ENCODE data around the gene ZSCAN31. TPM values are rescaled to one million over a fixed set of nuclear protein-coding genes. Genes with fewer than 3 reads are reported as not detected.

ZSCAN31 gene
- total and polyA plus RNA-seq, 9 of the 15 experiments (the other 6 are each of a cell fraction or from before 2014, with no cell fraction given), result 3.9 to 12.1 (median 7.0) TPM

GRCh38 chr6:28281288-28282064 is 54.5 kb downstream of the ZSCAN31 start, which contains the start of gene PGBD1 (continued):
- 0 out of 2 replicates have a peak, but pooled peaks have one; percentile 25 for TF ChIP-seq DIDO1 (tag; IDR thresholded peaks at IDR 0.05; ENCODE audit: low read depth)
- TF ChIP-seq CBX1 (IDR thresholded peaks at IDR 0.05; ENCODE audit: low read depth), result peak; percentile 81; the same call in 1 of the 2 replicates
- TF ChIP-seq ARID1B (IDR thresholded peaks at IDR 0.05), result 0 out of 2 replicates have a peak, but pooled peaks have one; percentile 19
- no peak for TF ChIP-seq STAG1 (CRISPR knock-in tag; IDR thresholded peaks at IDR 0.05; ENCODE audit: borderline replicate concordance)
- no peak for TF ChIP-seq EWSR1 (IDR thresholded peaks at IDR 0.05; ENCODE audit: borderline replicate concordance, low read depth, partially characterized antibody)
- TF ChIP-seq RBM15 (IDR thresholded peaks at IDR 0.05; ENCODE audit: insufficient read depth, low read length), result no peak
- TF ChIP-seq CBFA2T2 (conservative IDR thresholded peaks at IDR 0.05), result 0 out of 2 replicates have a peak, but pooled peaks have one; percentile 14
- TF ChIP-seq, protein P1, sequence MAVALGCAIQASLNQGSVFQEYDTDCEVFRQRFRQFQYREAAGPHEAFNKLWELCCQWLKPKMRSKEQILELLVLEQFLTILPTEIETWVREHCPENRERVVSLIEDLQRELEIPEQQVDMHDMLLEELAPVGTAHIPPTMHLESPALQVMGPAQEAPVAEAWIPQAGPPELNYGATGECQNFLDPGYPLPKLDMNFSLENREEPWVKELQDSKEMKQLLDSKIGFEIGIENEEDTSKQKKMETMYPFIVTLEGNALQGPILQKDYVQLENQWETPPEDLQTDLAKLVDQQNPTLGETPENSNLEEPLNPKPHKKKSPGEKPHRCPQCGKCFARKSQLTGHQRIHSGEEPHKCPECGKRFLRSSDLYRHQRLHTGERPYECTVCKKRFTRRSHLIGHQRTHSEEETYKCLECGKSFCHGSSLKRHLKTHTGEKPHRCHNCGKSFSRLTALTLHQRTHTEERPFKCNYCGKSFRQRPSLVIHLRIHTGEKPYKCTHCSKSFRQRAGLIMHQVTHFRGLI (CRISPR knock-in tag; IDR thresholded peaks at IDR 0.05), result no peak
- 0 out of 2 replicates have a peak, but pooled peaks have one; percentile 35 for TF ChIP-seq SMARCA4 (IDR thresholded peaks at IDR 0.05)
- TF ChIP-seq, protein P2, sequence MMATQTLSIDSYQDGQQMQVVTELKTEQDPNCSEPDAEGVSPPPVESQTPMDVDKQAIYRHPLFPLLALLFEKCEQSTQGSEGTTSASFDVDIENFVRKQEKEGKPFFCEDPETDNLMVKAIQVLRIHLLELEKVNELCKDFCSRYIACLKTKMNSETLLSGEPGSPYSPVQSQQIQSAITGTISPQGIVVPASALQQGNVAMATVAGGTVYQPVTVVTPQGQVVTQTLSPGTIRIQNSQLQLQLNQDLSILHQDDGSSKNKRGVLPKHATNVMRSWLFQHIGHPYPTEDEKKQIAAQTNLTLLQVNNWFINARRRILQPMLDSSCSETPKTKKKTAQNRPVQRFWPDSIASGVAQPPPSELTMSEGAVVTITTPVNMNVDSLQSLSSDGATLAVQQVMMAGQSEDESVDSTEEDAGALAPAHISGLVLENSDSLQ (IDR thresholded peaks at IDR 0.05), result peak; percentile 13; the same call in 1 of the 2 replicates
- TF ChIP-seq, protein P3, sequence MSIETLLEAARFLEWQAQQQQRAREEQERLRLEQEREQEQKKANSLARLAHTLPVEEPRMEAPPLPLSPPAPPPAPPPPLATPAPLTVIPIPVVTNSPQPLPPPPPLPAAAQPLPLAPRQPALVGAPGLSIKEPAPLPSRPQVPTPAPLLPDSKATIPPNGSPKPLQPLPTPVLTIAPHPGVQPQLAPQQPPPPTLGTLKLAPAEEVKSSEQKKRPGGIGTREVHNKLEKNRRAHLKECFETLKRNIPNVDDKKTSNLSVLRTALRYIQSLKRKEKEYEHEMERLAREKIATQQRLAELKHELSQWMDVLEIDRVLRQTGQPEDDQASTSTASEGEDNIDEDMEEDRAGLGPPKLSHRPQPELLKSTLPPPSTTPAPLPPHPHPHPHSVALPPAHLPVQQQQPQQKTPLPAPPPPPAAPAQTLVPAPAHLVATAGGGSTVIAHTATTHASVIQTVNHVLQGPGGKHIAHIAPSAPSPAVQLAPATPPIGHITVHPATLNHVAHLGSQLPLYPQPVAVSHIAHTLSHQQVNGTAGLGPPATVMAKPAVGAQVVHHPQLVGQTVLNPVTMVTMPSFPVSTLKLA (conservative IDR thresholded peaks at IDR 0.05), result peak in 1 of 2 experiments; percentile 73; a peak in 1 of 4 replicates
- peak; percentile 95 for TF ChIP-seq RBBP5 (IDR thresholded peaks at IDR 0.05; ENCODE audit: borderline replicate concordance, insufficient read depth, low read length, poor library complexity, severe bottlenecking)
- TF ChIP-seq ATF1 (CRISPR knock-in tag; IDR thresholded peaks at IDR 0.05), result no peak
- peak; percentile 70 for TF ChIP-seq ATF1 (tag; IDR thresholded peaks at IDR 0.05)
- TF ChIP-seq MYNN (IDR thresholded peaks at IDR 0.05), result 0 out of 2 replicates have a peak, but pooled peaks have one; percentile 45
- TF ChIP-seq MYNN (CRISPR knock-in tag; IDR thresholded peaks at IDR 0.05), result no peak
- TF ChIP-seq SNIP1 (IDR thresholded peaks at IDR 0.05; ENCODE audit: low read depth), result peak; percentile 78; the same call in 1 of the 2 replicates
- no peak for TF ChIP-seq BCLAF1 (IDR thresholded peaks at IDR 0.05; ENCODE audit: borderline replicate concordance in 1 of 2, control insufficient read depth in 1 of 2, low read depth in 2 of 2, low read length in 1 of 2)
- TF ChIP-seq POLR2AphosphoS5 (IDR thresholded peaks at IDR 0.05; ENCODE audit: control insufficient read depth, insufficient read depth, low read depth, low read length), result peak; percentile 50; the same call in 1 of the 2 replicates

All from K562 (cell line).